ENCODE results near the gene LOXL4.

The LOXL4 gene

DNA sequence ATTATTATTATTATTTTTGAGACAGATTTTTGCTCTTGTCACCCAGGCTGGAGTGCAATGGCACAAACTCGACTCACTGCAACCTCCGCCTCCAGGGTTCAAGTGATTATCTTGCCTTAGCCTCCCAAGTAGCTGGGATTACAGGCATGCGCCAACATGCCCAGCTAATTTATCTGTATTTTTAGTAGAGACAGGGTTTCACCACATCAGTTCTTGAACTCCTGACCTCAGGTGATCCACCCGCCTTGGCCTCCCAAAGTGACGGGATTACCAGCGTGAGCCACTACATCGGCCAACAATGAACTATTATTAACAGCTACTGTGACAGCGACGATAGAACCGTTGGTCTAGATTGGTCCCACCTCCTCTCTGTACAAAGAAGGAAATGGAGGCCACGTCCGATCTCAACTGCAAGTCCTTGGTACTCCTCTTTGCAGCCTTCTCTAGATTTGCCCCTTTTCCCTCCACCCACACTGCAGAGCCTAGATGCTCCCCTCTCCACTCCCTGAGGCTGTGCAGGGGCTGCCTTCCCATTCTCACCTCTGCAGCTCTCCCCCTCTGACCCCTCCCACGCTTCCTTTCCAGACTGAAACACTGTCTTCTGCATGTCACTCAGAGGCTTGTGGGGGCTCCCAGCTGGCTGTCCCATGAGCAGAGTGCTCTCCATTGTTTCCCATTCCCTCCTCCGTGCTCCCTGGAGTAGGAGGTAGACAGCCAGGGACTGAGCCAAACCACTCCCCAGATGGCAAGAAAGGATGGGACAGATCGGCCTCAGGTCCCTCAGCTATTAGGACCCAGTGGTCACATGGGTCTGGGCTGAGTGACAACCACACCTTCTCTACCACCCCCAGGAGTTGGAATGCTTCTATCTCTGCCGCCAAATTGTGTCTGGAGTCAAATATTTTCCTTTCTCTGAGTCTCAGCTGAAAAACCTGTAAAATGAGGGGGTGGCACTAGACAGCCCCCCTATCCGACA lies 2.3 kb downstream of the LOXL4 start:
- no peak for DNase-seq (ENCODE audit: low spot score)

DNA sequence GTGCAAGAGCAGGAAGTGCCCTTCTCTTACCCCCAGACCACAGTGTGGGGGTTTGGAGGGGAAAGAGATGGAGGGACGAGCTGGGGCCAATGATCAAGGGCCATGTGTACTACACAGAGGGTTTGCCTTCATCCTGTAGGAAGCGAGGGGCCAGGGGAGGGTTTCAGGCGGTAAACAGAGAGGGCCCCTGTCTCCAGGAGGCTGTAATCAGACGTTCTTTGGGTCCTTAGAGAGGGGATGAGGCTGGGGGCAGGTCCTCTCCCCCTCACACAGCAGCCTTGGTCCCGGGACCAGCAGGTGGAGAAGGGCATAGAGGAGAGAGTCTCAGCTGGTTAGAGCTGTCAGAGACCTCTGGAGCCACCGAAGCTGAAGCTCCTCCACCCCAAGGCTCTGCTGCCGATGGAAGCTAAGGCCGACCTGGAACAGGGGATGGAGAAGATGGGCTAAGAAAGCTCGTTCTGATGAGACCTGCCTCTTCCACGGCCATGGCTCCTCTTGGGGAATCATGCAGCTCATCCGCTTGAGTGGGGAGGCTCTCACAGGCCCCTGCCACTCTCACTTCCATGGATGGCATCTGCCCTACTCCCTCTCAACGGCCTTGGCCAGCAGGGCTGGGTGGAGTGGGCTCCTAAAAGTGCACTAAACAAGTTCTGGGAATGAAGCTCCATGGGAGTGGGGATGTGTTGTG lies 3.5 kb downstream of the LOXL4 start:
- no peak for FAIRE-seq
- no peak for DNase-seq (ENCODE audit: low spot score)

More for the DNA sequence above, 2.3 kb downstream of the LOXL4 start:
- no peak for FAIRE-seq

DNA sequence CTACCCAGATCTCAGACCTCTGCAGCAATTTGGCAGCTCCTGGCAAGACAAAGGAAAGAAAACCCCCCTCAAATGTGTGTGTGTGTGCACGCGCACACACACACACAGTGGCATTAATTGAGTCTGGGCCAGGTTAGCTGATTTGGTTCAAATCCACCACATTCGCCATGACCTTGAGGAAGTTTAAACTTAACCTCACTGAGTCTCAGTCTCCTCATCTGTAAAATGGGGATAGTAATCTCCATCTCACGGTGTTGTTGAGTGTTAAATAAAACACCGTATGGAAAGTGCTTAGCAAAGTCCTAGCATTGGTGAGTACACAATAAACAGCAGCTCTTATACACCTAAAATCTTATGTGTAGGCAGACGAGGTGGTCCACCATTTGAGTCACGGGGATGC lies 4.9 kb downstream of the LOXL4 start:
- FAIRE-seq (no peak), DNase-seq (ENCODE audit: low spot score) (no peak)

DNA sequence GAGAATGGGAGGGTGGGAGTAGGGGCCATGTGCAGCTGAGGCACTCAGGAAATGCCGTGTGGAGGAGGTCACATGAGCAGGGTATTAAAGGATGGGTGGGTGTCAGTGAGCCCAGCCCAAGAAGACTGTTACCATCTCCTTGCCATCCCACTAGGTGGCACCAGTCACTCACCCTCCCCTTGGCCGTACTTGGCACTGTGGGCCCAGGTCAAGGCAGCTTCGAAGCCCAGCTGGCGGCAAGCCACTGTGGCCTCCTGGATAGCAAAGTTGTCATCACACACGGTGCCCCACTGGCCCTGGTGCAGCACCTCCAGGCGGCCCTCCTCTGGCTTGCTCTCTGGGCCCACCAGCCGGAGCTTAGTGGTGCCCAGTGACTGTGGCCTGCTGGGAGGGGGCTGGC lies 5.4 kb downstream of the LOXL4 start:
- DNase-seq (ENCODE audit: low spot score) (peak; percentile 46), FAIRE-seq (no peak)

DNA sequence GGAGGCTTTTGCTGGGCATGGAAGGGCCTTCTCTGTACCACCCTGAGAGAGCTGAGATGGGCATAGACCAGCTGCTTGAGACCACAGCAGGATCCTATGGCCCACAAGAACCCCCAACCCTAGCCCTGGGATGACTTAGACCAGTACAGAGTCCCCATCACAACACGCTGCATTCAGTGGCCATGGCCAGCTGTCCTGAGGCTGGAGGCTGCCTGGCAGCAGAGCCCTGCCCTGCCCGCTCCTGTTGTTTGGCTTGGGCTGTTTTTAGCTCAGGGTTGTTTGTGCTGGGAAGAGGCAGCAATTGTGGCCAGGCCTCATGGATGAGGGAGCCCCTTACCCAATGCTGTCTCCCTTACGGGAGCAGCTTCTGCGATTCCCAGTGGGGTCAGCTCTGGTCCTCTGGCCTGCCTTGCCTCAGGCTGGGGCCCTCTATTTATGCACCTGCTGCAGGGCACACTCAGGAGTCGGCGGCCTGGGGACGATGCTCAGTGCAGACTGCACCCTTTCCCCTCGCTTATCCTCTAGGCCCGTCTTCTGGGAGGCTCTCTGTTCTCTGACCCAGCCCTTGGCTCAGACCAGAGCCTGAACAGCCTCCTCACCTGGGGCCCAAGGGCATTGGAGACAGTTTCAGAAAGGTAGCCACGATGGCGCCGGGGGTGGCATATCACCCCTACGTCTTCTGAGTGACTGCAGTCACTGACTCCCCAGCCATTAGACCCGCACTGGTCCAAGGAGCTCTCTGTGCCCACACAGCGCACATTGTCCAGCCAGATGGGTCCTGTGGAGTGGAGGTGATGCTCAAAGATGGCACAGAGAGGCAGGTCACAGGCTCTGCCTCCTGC lies 6.3 kb downstream of the LOXL4 start:
- FAIRE-seq (no peak), DNase-seq (ENCODE audit: low spot score) (no peak)

GRCh38 chr10:98260752-98261151 lies 7.2 kb downstream of the LOXL4 start:
- no peak for DNase-seq (ENCODE audit: low spot score)
- no peak for FAIRE-seq

- DNase-seq (ENCODE audit: low spot score) (no peak), FAIRE-seq (no peak)
Measured at GRCh38 chr10:98260350-98260749, 7.6 kb downstream of the LOXL4 start.

DNA sequence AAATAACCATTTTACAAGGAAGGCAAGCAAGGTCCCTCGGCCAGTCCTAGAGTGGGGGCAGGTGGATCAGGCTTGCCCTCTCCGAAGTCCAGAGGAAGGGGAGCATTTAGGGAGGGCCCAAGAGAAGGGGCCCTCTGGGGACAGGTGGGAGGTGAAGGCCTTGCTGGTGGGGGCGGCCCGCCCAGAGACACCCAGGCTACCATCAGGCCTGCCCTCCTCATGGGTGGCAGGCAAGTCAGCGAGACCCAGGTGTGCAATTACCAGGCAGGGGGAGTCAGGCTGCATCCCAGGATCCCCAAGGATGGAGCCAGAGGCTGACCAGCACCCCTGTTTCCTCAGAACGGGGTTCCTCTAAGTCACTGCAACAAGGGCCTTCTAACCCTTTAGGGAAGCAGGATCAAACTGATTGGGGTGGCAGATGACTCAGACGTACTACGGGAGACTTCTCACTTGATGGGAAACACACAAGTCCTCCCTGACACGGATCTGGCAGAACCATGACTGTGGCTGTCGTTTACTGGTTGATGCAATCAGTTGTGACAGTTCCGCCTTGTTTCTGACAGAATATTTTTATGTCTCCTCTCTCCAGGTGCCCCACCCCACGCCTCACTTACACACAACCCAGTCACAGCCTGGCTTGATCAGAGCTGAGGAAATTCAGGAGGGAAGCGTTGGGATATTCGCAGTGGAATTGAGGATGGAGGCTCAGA lies 8.2 kb downstream of the LOXL4 start:
- FAIRE-seq (no peak), DNase-seq (ENCODE audit: low spot score) (no peak)

DNA sequence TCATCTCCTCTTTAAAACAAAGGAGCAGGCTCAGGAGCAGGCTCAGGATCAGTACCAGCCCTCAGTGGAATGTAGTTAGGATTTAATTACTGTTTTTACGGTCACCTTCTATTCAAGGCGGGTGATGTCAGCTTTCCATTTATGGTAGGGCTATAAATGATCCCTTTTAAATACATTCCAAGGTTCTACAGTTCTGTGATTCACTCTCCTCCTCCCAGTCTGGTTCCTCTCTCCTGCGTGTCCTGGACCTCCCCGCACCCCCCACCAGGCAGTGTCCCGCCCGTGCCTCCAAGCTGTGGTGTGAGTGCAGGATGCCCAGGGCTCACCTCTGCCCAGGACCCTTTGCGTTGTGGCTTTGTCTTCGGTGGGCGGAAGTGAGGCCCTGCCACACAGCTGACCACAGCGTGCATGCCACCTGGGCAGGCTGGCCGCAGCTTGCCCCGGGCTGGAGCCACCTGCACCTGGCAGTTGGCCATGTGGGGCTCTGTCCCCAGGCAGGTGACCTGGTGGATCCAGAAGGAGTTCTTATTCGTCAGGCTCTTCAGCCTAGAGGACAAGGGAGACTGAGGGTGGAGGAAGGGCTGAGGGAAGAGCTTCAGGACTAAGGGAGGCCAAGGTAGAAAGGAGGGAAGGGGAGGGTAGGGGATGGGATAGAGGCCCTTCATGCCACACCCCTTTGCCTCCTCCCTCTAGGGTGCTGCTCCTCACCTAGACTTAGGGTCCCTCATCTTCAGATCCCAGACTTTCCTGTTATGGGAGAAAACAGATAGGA lies 9.1 kb downstream of the LOXL4 start:
- DNase-seq (ENCODE audit: low spot score) (no peak), FAIRE-seq (no peak)

GRCh38 chr10:98257961-98258360 lies 10.0 kb downstream of the LOXL4 start:
- DNase-seq (ENCODE audit: low spot score), result no peak
- FAIRE-seq, result no peak

GRCh38 chr10:98257198-98257597 lies 10.8 kb downstream of the LOXL4 start:
- DNase-seq (ENCODE audit: low spot score), result no peak
- no peak for FAIRE-seq

GRCh38 chr10:98256692-98257091 lies 11.3 kb downstream of the LOXL4 start:
- FAIRE-seq, result no peak
- DNase-seq (ENCODE audit: low spot score), result no peak

DNA sequence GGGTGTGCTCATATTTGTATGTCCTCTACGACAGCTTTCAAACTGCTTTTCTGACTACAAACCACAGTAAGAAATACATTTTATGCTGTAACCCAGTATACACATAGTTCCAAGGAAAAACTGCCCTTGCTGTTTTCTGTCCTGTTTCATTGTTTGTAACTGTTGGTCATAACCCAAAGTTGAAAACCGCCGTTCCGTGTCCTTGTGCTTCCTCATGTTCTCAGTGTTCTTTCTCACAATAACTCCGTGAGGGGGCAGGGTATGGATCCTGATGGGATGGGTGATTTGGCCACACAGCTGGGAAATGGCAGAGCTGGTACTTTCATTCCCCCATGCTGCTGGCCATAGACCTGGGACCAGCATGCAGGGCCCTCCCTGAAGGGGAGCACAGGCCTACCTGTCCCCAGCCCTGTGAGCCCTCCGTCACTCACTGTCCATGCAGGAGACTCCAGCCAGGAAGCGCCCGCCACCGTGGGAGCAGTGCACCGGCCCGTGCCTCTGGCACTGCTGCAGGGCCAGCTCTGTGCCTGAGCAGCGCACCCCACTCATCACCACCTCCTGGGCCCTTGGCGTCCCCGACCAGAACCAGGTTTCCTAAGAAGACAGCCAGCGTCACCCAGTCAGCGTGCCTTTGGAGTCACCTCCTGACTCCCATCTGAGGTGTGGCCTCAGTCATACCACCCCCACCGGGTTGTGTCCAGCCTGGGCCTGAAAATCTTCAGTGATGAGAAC lies 12.7 kb downstream of the LOXL4 start:
- DNase-seq (ENCODE audit: low spot score), result no peak

DNA sequence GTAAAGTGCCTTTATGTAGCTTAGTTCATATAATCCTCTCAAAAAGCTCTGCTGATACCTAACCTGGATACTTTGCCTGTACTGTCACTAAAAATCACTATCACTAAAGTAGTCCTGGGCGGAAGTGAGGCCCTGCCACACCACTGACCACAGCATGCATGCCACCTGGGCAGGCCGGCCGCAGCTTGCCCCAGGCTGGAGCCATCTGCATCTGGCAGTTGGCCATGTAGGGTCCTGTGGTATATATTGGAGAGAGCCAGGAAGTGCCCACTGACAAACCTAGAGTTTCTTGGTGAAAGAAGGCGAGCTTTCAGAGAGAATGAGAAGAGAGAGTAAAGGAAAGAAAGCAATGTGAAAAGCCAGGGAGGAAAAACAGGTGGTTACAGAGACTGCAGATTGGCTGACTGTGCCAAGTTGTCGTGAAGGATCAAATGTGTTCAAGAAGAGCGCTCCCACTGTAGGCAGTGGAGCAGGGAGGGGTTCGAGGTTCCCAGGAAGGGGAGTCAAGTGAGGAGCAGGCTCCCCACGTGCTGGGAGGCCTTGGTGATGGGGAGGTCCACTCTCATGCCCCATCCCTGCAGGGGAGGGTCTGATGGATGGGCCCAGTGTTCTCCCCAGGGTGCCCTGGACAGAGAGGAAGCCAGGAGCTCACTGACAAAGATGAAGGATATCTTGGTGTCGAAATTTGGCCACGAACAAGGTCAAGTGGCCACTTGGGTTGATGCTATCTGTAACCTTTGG lies 13.6 kb downstream of the LOXL4 start:
- no peak for DNase-seq (ENCODE audit: low spot score)
- FAIRE-seq, result no peak

More for the DNA sequence above, 12.7 kb downstream of the LOXL4 start:
- FAIRE-seq, result no peak

- FAIRE-seq, result no peak
- DNase-seq (ENCODE audit: low spot score), result no peak
Measured at GRCh38 chr10:98253499-98253898, 14.5 kb downstream of the LOXL4 start.

GRCh38 chr10:98252464-98252863 lies 15.5 kb downstream of the LOXL4 start:
- no peak for DNase-seq (ENCODE audit: low spot score)
- FAIRE-seq, result no peak

DNA sequence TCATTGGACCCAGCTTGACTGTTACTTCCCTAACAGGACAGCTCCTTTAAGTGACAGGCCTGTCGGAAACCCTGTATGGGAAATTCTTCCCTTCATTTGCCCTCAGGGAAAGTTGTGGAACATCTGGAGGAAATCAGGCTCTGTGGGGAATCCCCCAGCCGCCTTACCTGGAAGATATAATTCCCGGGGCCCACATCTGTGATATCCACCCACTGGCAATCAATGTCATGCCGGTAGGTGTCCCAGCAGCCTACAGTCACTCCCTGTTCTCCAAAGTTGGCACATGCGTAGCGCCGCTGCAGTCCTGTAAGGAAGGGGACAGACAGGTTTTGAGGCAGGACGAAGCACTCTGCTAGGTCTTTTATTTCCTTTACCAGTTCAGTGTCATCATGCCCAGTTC lies 16.6 kb downstream of the LOXL4 start:
- FAIRE-seq (no peak), DNase-seq (ENCODE audit: low spot score) (no peak)

DNA sequence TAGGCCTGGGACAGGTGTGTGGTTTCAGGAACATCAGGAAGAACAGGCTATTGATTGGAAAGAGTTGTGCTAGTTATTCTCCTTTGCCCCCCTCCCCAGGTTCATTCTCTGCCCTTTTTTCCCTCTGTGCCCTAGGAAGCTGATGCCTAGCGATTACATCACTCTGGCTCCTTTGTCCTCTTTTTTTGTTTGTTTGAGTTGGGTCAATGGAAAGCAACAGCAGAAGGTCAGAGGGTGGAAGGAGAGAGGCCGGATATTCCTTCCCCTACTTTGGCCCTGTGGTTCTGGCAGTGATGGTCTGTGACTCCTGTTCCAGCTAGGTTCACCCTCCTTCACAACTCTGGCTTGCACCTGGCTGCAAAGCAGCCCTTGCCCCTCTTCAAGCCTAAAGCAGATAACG lies 18.9 kb downstream of the LOXL4 start:
- FAIRE-seq (no peak), DNase-seq (ENCODE audit: low spot score) (no peak)

DNA sequence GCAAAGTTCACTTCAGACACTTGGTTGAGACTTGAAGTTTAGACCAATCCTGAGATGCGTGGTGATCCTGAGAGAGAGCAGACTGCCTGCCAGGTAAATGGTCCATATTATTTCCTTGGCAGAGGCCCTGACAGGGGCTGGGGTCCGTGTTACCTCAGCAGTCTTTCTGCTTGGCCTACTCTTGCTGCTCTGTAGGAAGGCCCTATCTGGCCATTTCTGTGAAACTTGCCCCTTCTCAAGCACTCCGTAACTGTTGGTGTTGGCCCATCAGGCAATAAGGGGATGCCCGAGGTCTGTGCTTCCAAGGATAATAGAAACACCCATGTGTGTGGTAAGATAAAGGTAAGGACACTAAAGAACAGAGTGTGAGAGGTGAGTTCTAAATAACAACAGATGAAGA lies 20.0 kb downstream of the LOXL4 start:
- FAIRE-seq (no peak), DNase-seq (ENCODE audit: low spot score) (no peak)
